B cell (primary cell): ENCODE data around the gene SIK3. TPM values are rescaled to one million over a fixed set of nuclear protein-coding genes. Genes with fewer than 3 reads are reported as not detected.
A peak's percentile ranks its signal among the peaks of the same experiment; 100 is the strongest.

Experiments
- ATAC-seq: fragments of 200-7000 bp; cut with Tn5 transposase; one replicate; pipeline ENCODE4 v1.10.0; 2021; ENCODE audit warnings: low read depth, mild to moderate bottlenecking, moderate number of reproducible peaks, moderate library complexity
- CTCF ChIA-PET: fragments of 350-600 bp; sonication (Branson Sonifier 250); formaldehyde crosslinking; loops from one replicate; lab custom pipeline; 2021; ENCODE audit warnings: antibody characterized with exemption, inconsistent platforms; lab: Charles Lee
- POLR2A ChIA-PET: fragments of 350-600 bp; sonication (Branson Sonifier 250); formaldehyde crosslinking; loops from one replicate; lab custom pipeline; 2021; ENCODE audit warnings: antibody characterized with exemption; lab: Charles Lee
- DNase-seq: peaks from one replicate; pipeline ENCODE4 v3.0.0; 2013
- H2AFZ ChIP-seq: 2 replicates; pipeline ENCODE4 v1.6.1; 2012; ENCODE audit warnings: mild to moderate bottlenecking, low read depth, low read length; ENCODE audit not compliant: insufficient read depth, poor library complexity, severe bottlenecking
- H3K27ac ChIP-seq, 2 donors: 1 replicate in 1 of 2; 2 replicates in 1 of 2; pipeline ENCODE4 v1.5.1; 2012 to 2013; ENCODE audit warnings: low read length in 2 of 2, mild to moderate bottlenecking in 2 of 2, moderate library complexity in 1 of 2
- H3K27me3 ChIP-seq, 4 experiments: fragments of 200-600 bp in 1 of 4; sonication (generic) in 1 of 4; replicated peaks in 1 of 4; 1 replicate in 2 of 4; 2 replicates in 2 of 4; pipeline versions ENCODE4 v1.6.1 to v1.7.0; 2013 to 2016; ENCODE audit warnings: low read length in 3 of 4, mild to moderate bottlenecking in 2 of 4, mixed read lengths in 1 of 4, moderate library complexity in 1 of 4; ENCODE audit not compliant: insufficient read depth in 4 of 4, control insufficient read depth in 3 of 4; ENCODE audit errors: control extremely low read depth in 1 of 4
- H3K36me3 ChIP-seq, 2 experiments: replicated peaks in 1 of 2; 1 replicate in 1 of 2; 2 replicates in 1 of 2; pipeline versions ENCODE4 v1.6.1 to v1.7.1; 2013; ENCODE audit warnings: low read length in 1 of 2; ENCODE audit not compliant: insufficient read depth in 2 of 2, control insufficient read depth in 1 of 2; ENCODE audit errors: control extremely low read depth in 1 of 2, extremely low read depth in 1 of 2
- H3K4me1 ChIP-seq, 2 donors: fragments of 200-600 bp in 1 of 2; sonication (generic) in 1 of 2; 1 replicate in 1 of 2; 2 replicates in 1 of 2; pipeline versions ENCODE4 v1.5.1 to v1.6.1; 2013 to 2017; ENCODE audit warnings: low read length in 2 of 2; ENCODE audit not compliant: control insufficient read depth in 2 of 2, insufficient read depth in 2 of 2
- H3K4me2 ChIP-seq: replicated peaks from 2 replicates; pipeline ENCODE3; 2012; ENCODE audit warnings: mild to moderate bottlenecking, low read depth, low read length; ENCODE audit not compliant: poor library complexity, severe bottlenecking
- H3K4me3 ChIP-seq, 5 experiments: fragments of 200-600 bp in 1 of 5; sonication (generic) in 1 of 5; 1 replicate in 3 of 5; 2 replicates in 2 of 5; pipeline versions ENCODE4 v1.5.1 to v1.7.0; 2011 to 2016; ENCODE audit warnings: low read length in 4 of 5, mild to moderate bottlenecking in 4 of 5, low read depth in 2 of 5, control low read depth in 1 of 5, moderate library complexity in 1 of 5; ENCODE audit not compliant: insufficient read depth in 1 of 5; ENCODE audit errors: control extremely low read depth in 1 of 5, extremely low read depth in 1 of 5
- H3K79me2 ChIP-seq: fragments of 200-600 bp; sonication (generic); one replicate; pipeline ENCODE4 v1.6.0; 2016; ENCODE audit warnings: low read length; ENCODE audit not compliant: control insufficient read depth, insufficient read depth
- H3K9ac ChIP-seq: fragments of 200-600 bp; sonication (generic); 2 replicates; pipeline ENCODE4 v1.6.1; 2017; ENCODE audit warnings: mild to moderate bottlenecking, low read length, moderate library complexity
- H3K9me3 ChIP-seq, 3 donors: one replicate each; pipeline versions ENCODE4 v1.6.1 to v1.7.1; 2013; ENCODE audit warnings: low read length in 2 of 3; ENCODE audit not compliant: control insufficient read depth in 2 of 3, insufficient read depth in 1 of 3; ENCODE audit errors: control extremely low read depth in 1 of 3
- H4K20me1 ChIP-seq: 2 replicates; pipeline ENCODE4 v1.6.0; 2012; ENCODE audit warnings: mild to moderate bottlenecking, low read length; ENCODE audit not compliant: insufficient read depth, control insufficient read depth, poor library complexity, severe bottlenecking
- H3K27ac Mint-ChIP-seq: one replicate; pipeline ENCODE4 v1.8.0; 2021; ENCODE audit warnings: mixed read lengths
- H3K27me3 Mint-ChIP-seq: one replicate; pipeline ENCODE4 v1.8.0; 2021; ENCODE audit warnings: mixed read lengths
- H3K4me1 Mint-ChIP-seq: one replicate; pipeline ENCODE4 v1.8.0; 2021; ENCODE audit warnings: mixed read lengths
- H3K4me3 Mint-ChIP-seq: one replicate; pipeline ENCODE4 v1.8.0; 2021; ENCODE audit warnings: mixed read lengths
- H3K9me3 Mint-ChIP-seq: one replicate; pipeline ENCODE4 v1.8.0; 2022; ENCODE audit warnings: mixed read lengths; ENCODE audit not compliant: insufficient read depth
- CTCF ChIP-seq: fragments of 200-600 bp; IDR thresholded peaks from one replicate; pipeline ENCODE4 v1.8.0; 2022; ENCODE audit warnings: antibody characterized with exemption, mild to moderate bottlenecking
- EZH2 ChIP-seq: IDR thresholded peaks from 2 replicates; pipeline ENCODE4 v1.6.1; 2012; ENCODE audit warnings: borderline replicate concordance, low read depth, mild to moderate bottlenecking, moderate library complexity, low read length; ENCODE audit not compliant: insufficient read depth, poor library complexity, severe bottlenecking
- WGBS: methylation state at CpG from one replicate; pipeline ENCODE4 v1.1.5; 2013; ENCODE audit warnings: missing lambda C conversion rate; ENCODE audit not compliant: insufficient coverage; 5-methylcytosine and 5-hydroxymethylcytosine counted together
- intact Hi-C: fragments of 100-400 bp; cut with micrococcal nuclease; formaldehyde crosslinking; loops from one replicate; pipeline ENCODE4 v1.10.0; 2022
- polyA plus RNA-seq: library from polyadenylated mRNA; depleted of rRNA; stranded (reverse); fragments of >200 nt; gene quantifications from 2 replicates; pipeline ENCODE4 v1.2.3, GENCODE V29; 2012
- total RNA-seq, 2 donors: library from RNA; stranded (reverse); fragments of 120-200 nt in 1 of 2; gene quantifications; 1 replicate in 1 of 2; 2 replicates in 1 of 2; pipeline versions ENCODE4 v1.2.3 to v1.2.4, GENCODE V29; 2013 to 2022

Gene SIK3
- total and polyA plus RNA-seq, 2 donors (not counting 1 experiment from before 2014, with no cell fraction given): 36.5 to 180 TPM

GRCh38 chr11:116896211-116896610 is 202.0 kb downstream of the SIK3 start:
- Mint-ChIP-seq H3K4me3 (no peak overlapping the region), H3K27ac (peak overlapping the region; percentile 11), H3K9me3 (no peaks in the 10 kb centered on the region), H3K27me3 (no peaks in the 10 kb centered on the region), H3K4me1 (peaks cover 13% of the 10 kb centered on the region)
- POLR2A ChIA-PET: no interaction called here
- DNase-seq (no peak), ATAC-seq (no peak)
- H3K79me2 ChIP-seq: peaks cover 3% of the 10 kb centered on the region
- CTCF ChIA-PET: interaction anchor here (1.2 to 1.6 kb wide), 3 partner anchors 181 to 209 kb away, joined by 3 to 6 read pairs (median 5); partner anchors contain the start of gene SIK3
- no peaks in the 10 kb centered on the region for H3K27me3 ChIP-seq
- H3K4me1 ChIP-seq: peaks cover 0 to 4% of the 10 kb centered on the region in 2 donors
- H4K20me1 ChIP-seq: no peaks in the 10 kb centered on the region
- TF ChIP-seq EZH2 (no peak), CTCF (no peak)
- intact Hi-C loops: loop anchor here (5.0 kb wide), 1 partner anchor 36 kb away; no protein-coding TSS in a partner anchor
- H3K4me2 ChIP-seq: no peak overlapping the region
- no peak overlapping the region for H3K9ac ChIP-seq
- H2AFZ ChIP-seq: no peak overlapping the region
- peaks cover 5 to 52% of the 10 kb centered on the region in 2 experiments for H3K36me3 ChIP-seq
- H3K4me3 ChIP-seq: no peak overlapping the region
- no peaks in the 10 kb centered on the region for H3K9me3 ChIP-seq
- WGBS: 100% methylated on average over 1 of the region's 8 CpGs
- H3K27ac ChIP-seq: no peak overlapping the region

- no peaks in the 10 kb centered on the region for H3K27me3 Mint-ChIP-seq
- Histone ChIP-seq H4K20me1 (no peaks in the 10 kb centered on the region), H3K36me3 (peaks cover 5 to 52% of the 10 kb centered on the region in 2 experiments), H3K27ac (peak overlapping the region in 1 of 2 donors; percentile 51), H3K79me2 (no peaks in the 10 kb centered on the region), H3K4me3 (no peak overlapping the region), H3K4me2 (no peak overlapping the region), H3K27me3 (no peaks in the 10 kb centered on the region), H3K9ac (no peak overlapping the region), H2AFZ (no peak overlapping the region), H3K4me1 (peaks cover 0 to 5% of the 10 kb centered on the region in 2 donors), H3K9me3 (no peaks in the 10 kb centered on the region)
- intact Hi-C loops: loop anchor here (1.0 to 5.0 kb wide), 3 partner anchors 37 to 211 kb away; partner anchors contain the start of gene SIK3
- no peak overlapping the region for H3K4me3 Mint-ChIP-seq
- peak; percentile 20 for TF ChIP-seq CTCF
- no peak for TF ChIP-seq EZH2
- WGBS: 40% methylated on average over 8 of the region's 11 CpGs
- ATAC-seq (peak; percentile 63), DNase-seq (peak; percentile 64)
- no peaks in the 10 kb centered on the region for H3K9me3 Mint-ChIP-seq
- peaks cover 13% of the 10 kb centered on the region for H3K4me1 Mint-ChIP-seq
- ChIA-PET POLR2A (no interaction called here), CTCF (interaction anchor here (0.6 to 3.0 kb wide), 7 partner anchors 13 to 210 kb away, joined by 3 to 26 read pairs (median 5); partner anchors contain the start of gene SIK3)
- H3K27ac Mint-ChIP-seq: peak overlapping the region; percentile 34
Observed at GRCh38 chr11:116895048-116895757, 203.0 kb downstream of the SIK3 start.
